HG02852 (cell line): ENCODE results near the gene NTF3.

ENCODE experiments used
- ATAC-seq: cut with Tn5 transposase; IDR thresholded peaks from one replicate; pipeline ENCODE4 v1.9.1; 2021; ENCODE audit warnings: mild to moderate bottlenecking, moderate library complexity; ENCODE audit not compliant: unreplicated experiment

Gene NTF3

GRCh38 chr12:5509102-5509501 is 77.2 kb downstream of the NTF3 start:
- no peak for ATAC-seq

DNA sequence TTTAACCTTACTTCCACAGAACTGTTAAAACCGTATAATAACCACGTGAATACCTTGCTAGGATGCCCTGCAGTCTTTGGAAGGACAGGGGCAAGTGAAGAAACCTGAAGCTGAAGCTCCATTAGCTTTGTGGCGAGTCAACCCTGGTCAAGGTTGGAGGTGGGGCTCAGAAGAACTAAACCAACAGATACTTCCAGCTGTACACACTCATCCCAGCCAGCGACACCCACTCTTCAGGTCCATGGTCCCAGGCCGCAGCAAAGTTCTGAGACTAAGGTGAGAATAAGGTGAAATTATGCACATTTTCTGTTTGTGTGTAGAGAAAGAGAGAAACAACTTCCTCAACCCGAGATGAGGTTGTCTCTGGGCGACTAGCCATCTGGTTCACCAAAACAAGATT is 77.6 kb downstream of the NTF3 start:
- ATAC-seq = no peak

GRCh38 chr12:5510251-5510805 is 78.4 kb downstream of the NTF3 start:
- no peak for ATAC-seq

DNA sequence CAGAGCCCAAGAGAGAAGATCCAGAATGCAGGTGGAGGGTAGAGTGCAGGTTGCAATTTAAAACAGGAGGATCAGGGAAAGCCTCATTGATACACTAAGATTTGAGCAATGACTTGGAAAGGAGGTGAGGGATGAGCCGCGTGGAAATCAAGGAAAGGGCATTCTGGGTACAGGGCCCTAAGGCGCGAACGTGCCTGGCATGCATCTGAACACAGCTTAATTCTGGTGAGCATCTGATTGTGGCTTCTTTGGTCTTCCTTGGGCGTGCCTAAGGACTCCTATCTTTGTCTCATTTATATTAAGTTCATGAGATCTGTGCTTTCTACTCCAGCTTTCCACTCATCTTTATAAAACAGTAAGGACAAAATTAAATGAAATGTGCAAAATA is 79.3 kb downstream of the NTF3 start:
- ATAC-seq = no peak

DNA sequence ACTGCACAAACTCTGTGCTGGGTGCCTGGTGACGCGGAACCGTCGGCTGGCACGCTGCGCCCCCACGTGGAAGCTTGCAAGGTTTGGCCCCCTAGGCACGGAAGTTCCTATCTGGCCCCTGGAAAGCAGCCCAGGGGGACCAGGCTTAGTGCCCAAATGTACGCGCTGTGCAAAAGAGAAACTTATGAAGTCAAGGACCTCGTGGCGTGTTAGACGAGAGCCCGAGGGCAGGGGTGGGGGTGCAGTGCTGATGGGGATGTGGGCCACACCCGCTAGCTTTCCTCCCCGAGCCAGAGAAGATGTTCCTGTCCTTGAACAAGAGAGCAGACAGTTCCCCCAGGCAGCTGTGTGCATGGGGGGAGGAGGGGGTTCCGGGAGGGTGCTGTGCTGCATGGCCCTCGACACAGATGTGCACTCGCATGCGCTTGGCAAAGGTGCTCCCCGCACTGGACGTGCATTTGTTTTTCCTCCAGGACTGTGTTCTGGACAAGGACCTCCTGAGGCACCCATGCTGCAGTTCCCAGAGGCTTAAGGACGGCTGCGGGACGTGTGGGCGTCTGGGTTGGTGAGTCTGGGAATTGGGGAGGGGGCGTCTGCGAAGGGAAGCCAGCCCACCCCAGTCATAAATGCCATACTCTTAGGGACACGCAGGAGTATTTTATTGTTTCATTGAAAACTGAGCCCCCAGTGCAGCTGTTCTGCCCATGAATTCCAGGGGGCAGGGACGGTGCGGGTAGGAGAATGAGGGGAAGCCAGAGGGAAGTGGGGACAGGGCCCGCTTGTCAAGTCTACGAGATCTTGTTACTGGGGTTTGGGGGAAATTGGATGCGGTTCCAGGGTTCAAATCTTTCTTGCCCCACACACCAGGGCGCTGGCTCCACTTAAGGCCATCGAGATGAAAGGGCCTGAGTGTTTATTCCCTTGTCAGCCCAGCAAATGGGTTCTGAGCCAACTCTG is 80.0 kb downstream of the NTF3 start:
- ATAC-seq = no peak

DNA sequence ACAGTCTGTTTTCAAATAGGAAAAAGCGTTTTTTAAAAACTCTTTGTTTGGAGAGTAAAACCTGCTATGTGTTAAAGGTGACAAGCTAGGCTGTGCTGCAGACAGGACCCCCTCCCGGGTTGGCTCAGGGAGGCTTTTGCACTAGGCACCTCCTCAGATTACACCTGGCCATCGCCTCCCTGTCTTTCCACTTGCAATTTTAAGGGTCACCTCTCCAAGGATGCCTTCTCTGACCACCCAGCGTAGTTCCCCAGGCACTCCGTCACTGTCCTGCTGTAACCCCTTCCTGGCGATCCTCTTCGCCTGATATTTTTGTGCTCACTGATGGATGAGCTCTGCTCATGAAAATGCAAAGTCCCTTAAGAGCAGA is 80.7 kb downstream of the NTF3 start:
- no peak for ATAC-seq

GRCh38 chr12:5513406-5513805 is 81.5 kb downstream of the NTF3 start:
- ATAC-seq = no peak

- no peak for ATAC-seq
Measured at GRCh38 chr12:5514016-5514415, 82.1 kb downstream of the NTF3 start.

GRCh38 chr12:5514545-5514944 is 82.6 kb downstream of the NTF3 start:
- ATAC-seq = no peak

- ATAC-seq = no peak
Measured at GRCh38 chr12:5515458-5515857, 83.5 kb downstream of the NTF3 start.

- ATAC-seq = no peak
Measured at GRCh38 chr12:5516371-5517241, 84.7 kb downstream of the NTF3 start.

GRCh38 chr12:5518584-5519365 is 86.9 kb downstream of the NTF3 start:
- ATAC-seq = no peak

DNA sequence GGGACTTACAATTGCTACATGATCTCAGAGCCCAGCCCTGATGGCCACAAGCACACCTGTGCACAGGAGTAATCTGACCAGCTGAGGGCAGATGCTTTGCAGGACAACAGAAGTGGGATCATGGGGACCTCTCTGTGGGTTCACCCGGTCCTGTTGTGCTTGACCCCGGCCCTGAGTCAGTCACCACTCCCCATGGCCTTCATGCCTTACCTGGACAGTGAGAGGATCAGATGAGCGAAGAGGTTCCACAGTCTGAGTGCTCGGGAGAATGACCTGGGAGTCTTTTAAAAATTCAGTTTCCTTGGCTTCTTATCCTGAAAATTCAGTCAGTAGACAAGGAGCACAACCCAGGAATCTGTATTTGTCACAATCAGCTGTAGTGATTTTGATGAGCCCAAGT is 88.1 kb downstream of the NTF3 start:
- no peak for ATAC-seq

DNA sequence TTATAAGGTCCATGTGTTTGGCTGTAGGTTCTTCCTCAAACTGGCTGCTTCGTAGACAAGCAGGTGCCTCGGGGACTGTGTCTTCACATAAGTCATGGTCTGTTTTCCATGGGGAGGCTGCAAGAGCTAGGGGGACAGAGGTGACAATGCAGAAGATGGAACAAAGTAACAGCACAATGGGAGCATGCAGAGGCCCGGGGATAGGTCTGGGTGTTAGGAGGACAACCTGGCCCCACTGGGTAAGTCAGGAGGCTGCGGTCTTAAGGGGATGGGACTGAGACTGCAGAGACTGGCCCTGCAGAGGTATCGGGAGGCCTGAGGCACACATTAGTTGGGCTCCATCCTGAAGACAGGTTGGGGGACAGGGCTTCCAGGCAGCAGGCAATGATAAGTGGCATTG is 88.9 kb downstream of the NTF3 start:
- ATAC-seq = no peak

- no peak for ATAC-seq
Measured at GRCh38 chr12:5521456-5522325, 89.8 kb downstream of the NTF3 start.

- no peak for ATAC-seq
Measured at GRCh38 chr12:5522432-5523335, 90.8 kb downstream of the NTF3 start.

DNA sequence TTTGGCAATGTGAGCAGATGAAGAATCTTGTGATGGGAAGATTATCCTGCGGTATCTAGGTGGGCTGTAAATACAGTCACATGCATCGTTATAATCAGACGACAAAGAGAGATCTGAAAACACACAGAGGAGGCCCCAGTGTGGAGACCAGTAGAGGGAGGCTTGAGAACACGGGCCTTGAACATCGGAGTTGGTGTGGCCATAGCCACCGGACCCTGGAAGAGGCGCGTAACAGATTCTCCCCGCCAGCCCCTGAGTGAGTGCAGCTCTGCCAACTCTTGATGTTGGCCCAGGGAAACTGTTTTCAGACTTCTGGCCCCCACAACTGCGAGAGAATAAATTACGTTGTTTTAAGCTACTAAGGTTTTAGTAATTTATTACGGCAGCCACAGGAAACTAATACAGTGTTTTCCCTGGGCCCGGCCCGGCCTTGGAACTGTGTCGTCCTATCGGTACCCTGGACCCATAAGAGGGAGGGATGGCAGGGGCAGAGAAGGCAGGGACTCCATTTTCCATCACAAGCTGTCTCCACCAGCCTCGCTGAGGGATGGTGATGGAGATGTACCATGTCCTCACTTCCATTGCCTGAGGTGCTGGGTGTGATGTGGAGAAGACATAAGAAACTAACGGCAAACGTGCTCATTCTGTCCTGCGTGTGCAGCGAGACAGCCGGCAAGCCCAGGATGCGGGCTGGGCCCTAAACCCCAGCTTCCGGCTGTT is 91.6 kb downstream of the NTF3 start:
- no peak for ATAC-seq

GRCh38 chr12:5524116-5524768 is 92.3 kb downstream of the NTF3 start:
- ATAC-seq = no peak
